MM.1S (cell line): Measurements from ENCODE around the gene DEFB124.
"Not testable (repeated sequence)": the region's sequence is repeated elsewhere in the genome, so short reads cannot be mapped to it uniquely, and the experiment has no call there.

Experiments used
- EZH2phosphoT487 ChIP-seq: fragments of 300-600 bp; sonication (generic); IDR thresholded peaks from 2 replicates; pipeline ENCODE4 v1.6.1; 2018; ENCODE audit warnings: antibody characterized with exemption, low read length
- TF ChIP-seq, protein P1 (sequence below): fragments of 300-600 bp; sonication (generic); IDR thresholded peaks from 2 replicates; pipeline ENCODE4 v1.5.1; 2016; ENCODE audit warnings: antibody characterized with exemption, low read length, mixed read lengths

DNA sequence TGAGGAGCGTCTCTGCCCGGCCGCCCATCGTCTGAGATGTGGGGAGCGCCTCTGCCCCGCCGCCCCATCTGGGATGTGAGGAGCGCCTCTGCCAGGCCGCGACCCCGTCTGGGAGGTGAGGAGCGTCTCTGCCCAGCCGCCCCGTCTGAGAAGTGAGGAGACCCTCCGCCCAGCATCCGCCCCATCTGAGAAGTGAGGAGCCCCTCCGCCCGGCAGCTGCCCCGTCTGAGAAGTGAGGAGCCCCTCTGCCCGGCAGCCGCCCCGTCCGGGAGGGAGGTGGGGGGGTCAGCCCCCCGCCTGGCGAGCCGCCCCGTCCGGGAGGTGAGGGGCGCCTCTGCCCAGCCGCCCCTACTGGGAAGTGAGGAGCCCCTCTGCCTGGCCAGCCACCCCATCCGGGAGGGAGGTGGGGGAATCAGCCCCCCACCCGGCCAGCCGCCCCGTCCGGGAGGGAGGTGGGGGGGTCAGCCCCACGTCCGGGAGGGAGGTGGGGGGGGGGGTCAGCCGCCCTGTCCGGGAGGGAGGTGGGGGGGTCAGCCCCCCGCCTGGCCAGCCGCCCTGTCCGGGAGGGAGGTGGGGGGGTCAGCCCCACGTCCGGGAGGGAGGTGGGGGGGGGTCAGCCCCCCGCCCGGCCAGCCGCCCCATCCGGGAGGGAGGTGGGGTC is 47.9 kb downstream of the DEFB124 start:
- TF ChIP-seq, protein P1, sequence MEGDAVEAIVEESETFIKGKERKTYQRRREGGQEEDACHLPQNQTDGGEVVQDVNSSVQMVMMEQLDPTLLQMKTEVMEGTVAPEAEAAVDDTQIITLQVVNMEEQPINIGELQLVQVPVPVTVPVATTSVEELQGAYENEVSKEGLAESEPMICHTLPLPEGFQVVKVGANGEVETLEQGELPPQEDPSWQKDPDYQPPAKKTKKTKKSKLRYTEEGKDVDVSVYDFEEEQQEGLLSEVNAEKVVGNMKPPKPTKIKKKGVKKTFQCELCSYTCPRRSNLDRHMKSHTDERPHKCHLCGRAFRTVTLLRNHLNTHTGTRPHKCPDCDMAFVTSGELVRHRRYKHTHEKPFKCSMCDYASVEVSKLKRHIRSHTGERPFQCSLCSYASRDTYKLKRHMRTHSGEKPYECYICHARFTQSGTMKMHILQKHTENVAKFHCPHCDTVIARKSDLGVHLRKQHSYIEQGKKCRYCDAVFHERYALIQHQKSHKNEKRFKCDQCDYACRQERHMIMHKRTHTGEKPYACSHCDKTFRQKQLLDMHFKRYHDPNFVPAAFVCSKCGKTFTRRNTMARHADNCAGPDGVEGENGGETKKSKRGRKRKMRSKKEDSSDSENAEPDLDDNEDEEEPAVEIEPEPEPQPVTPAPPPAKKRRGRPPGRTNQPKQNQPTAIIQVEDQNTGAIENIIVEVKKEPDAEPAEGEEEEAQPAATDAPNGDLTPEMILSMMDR: not testable (repeated sequence)
- not testable (repeated sequence) for TF ChIP-seq EZH2phosphoT487
